ENCODE results near the gene ZNF107.
"Not testable (repeated sequence)": the region's sequence is repeated elsewhere in the genome, so short reads cannot be mapped to it uniquely, and the experiment has no call there.

Gene ZNF107

GRCh38 chr7:64738403-64738802, 72.5 kb downstream of the ZNF107 start:
- DNase-seq, result not testable (repeated sequence)

GRCh38 chr7:64738953-64739352, 73.0 kb downstream of the ZNF107 start:
- not testable (repeated sequence) for DNase-seq

- no peak for DNase-seq
Measured at GRCh38 chr7:64744680-64745079, 78.7 kb downstream of the ZNF107 start.

DNA sequence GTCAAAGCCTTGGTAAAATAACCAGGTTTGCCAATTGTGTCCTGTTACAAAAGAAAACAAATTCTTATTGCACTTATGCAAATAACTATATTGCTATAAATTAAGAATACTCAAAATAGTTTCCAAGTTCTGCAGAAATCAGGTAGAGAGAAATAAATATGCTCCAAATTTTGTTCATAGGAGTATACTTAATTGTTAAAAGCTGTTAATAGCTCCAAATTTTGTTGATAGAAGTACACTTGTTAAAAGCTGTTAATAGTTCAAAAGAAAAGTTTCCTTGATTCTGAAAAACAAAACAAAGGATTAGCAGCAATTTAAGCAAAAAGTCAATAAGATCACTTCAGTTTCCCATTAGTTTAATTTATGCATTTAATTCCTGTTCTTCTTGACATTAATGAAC, 81.9 kb downstream of the ZNF107 start:
- no peak for DNase-seq

DNA sequence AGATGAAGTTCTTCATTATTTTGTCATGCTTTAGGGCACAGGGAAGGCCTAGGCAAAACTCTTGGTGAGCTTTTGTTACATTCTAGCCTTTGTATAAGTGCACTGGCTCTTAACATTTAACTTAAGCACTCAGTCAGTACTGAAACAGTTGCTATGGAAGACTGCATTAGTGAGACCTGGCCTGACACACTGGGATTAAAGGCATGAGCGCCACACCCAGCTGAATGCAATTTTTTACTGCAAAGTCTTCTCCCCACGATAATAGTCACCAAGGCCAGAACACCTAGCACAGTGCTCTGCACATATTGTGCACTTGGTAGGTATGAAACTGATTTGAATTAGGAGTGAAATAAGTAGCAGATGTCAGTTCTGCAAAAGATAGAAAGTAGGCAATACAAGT, 87.1 kb downstream of the ZNF107 start:
- no peak for DNase-seq

DNA sequence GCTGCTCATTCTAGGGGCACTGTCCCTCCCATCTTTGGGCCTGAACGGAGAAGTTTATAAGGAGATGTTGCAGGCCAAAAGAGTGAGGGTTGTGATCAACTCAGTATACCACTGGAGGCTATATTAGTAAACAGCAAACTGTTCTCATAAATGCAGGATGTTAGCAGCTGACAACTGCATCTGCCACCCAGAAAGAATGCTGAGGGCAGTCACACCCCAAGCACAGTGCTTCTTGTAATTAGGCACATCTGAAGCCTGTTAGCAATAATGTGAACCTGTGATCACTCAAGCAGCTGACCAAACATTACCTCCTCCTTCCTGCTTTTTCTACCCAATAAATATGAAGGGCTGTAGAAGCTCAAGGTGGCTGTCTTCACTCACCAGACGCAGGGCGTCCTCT, 89.9 kb downstream of the ZNF107 start:
- DNase-seq, result no peak

GRCh38 chr7:64758151-64758550, 92.2 kb downstream of the ZNF107 start:
- DNase-seq, result no peak
